ENCODE measurements around the gene PIP5K1B.
A peak's percentile ranks its signal among the peaks of the same experiment; 100 is the strongest.

Gene PIP5K1B

GRCh38 chr9:68925175-68925574, 220.1 kb downstream of the PIP5K1B start:
- DNase-seq, result no peak

- DNase-seq, result no peak
Observed at GRCh38 chr9:68927165-68927564, 222.1 kb downstream of the PIP5K1B start.

DNA sequence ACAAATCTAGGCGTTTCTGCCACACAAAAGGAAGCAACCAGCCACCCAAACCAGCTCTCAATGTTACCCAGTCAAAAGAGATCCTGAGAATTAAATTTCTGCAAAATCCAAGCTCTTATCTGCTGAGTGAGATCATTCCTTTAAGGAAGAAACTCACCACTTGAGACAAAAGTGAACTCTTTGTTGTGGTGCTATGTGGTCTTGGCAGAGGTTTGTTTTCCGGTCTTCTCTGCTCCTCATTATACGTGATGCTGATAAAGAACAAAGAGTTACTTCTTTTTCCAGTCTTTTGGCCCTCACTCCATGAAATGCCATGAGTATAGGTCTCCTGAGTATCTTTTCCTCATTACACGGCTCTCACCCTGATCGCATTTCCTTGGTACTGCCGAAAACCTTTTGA, 226.8 kb downstream of the PIP5K1B start:
- no peak for DNase-seq

- no peak for DNase-seq
Observed at GRCh38 chr9:68932458-68932857, 227.4 kb downstream of the PIP5K1B start.

- no peak for DNase-seq
Observed at GRCh38 chr9:68933434-68934328, 228.6 kb downstream of the PIP5K1B start.

GRCh38 chr9:68934329-68934644, 229.2 kb downstream of the PIP5K1B start:
- no peak for DNase-seq

DNA sequence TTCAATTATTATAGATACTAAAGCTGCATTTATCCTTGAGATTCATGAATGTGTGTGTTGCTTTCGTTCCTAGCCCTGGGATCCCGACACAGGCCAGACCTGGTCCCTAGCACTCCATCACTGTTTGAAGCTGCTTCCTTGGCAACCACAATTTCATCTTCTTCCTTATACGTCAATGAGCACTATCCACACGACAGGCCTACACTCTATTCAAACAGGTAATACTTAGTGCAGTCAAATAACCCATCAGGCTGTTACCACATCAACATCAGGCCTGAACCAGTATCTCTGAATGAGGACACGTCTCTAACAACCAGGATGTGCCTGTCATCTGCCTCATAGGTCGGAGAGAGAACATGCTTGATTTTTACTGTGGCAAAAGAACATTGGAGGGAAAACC, 235.5 kb downstream of the PIP5K1B start:
- DNase-seq, result no peak

GRCh38 chr9:68941780-68942459, 236.9 kb downstream of the PIP5K1B start:
- DNase-seq, result no peak

- no peak for DNase-seq
Observed at GRCh38 chr9:68942790-68943189, 237.8 kb downstream of the PIP5K1B start.

DNA sequence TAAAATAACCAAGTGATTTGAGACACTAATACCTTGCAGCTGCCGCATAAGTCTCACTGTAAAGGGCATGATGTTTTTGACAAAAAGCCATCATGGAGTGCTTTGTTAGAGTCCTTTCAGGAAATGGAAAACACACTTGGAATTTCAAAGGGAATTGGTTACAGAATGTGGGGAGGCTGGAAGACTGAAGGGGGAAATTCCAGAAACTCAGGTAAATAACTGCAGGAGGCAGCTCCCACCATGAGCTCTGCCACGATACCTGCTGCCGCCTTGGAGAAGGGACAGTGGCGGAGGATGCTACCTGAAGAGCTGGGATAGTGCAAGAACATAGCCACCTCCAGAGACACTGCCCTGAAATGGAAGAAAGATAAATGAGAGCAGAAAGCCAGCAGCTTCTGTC, 242.0 kb downstream of the PIP5K1B start:
- DNase-seq, result no peak

GRCh38 chr9:68947842-68948569, 243.0 kb downstream of the PIP5K1B start:
- no peak for DNase-seq

- no peak for DNase-seq
Observed at GRCh38 chr9:68949271-68950000, 244.4 kb downstream of the PIP5K1B start.

GRCh38 chr9:68950188-68950587, 245.1 kb downstream of the PIP5K1B start:
- no peak for DNase-seq

GRCh38 chr9:68950689-68951088, 245.6 kb downstream of the PIP5K1B start:
- DNase-seq, result no peak

DNA sequence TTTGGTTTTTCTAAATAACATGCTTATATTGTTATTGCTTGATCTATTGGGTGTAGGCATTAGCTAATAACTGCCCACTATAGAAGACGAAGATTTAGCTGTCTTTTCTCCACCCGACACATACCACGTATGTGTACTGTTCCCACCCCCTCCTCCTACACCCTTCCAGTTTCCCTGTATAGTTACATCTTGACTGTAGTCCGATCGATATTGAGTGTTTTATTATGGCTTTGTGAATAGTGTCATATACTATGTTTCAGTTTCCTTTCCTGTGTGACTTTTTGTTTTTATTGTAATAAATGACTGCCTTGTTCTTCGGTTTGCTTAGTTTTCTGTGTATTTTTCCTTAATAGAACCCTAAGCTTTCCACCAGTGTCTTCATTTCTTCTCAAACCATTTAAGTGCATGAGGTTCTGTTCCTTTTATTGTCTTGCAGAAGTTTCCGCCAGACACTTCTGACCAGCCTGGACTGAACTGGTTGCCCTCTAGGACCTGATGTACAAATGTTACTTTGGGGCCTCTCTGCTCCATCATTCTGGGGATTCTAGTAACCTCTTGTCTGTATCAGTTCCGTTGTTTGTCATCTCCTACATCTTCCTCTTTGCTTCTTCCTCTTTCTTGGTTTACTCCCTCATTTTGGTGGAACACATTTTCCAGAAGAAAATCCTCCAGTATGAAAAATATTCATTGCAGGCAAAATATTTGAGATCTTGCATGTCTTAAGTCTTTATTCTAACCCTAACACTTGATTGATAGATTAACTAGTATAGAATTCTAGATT, 247.0 kb downstream of the PIP5K1B start:
- DNase-seq, result peak; percentile 33

- DNase-seq, result no peak
Observed at GRCh38 chr9:68953771-68954170, 248.7 kb downstream of the PIP5K1B start.

DNA sequence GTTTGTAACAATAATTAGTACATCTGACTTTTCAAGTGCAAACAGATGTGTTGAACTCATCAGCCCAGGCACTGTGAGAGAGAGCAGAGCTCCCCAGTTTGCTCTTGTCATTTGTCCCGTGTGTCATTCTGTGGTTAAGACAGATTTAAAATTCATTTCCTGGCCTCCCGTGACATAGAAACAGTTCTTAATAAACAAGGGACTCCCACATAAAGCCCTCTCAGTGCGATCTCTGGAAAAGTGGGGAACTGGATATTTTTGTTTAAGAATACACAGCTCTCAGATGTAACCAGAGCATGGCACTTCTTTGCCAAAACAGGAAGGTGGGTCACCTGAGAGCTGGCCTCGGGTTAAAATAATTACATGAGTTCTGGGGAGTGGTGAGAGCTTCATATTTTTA, 250.3 kb downstream of the PIP5K1B start:
- DNase-seq, result no peak

DNA sequence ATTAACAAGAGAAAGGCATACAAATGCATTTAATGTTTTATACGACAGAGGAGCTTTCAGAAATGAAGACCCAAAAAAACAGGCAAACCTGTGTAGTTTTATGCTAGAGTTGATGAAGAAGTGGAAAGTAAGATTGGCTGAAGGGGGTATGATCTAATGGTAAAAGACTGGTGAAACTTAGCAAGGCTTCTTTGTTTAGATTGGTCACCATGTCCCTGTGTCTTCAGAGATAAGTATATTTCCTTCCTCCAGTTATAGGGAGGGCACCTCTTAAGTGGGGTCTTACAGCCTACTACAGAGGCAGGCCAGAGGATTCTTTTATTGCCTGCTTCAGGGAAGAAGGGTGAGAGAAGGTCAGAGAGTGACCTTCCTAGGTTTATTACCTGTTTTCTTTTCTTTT, 252.4 kb downstream of the PIP5K1B start:
- no peak for DNase-seq

DNA sequence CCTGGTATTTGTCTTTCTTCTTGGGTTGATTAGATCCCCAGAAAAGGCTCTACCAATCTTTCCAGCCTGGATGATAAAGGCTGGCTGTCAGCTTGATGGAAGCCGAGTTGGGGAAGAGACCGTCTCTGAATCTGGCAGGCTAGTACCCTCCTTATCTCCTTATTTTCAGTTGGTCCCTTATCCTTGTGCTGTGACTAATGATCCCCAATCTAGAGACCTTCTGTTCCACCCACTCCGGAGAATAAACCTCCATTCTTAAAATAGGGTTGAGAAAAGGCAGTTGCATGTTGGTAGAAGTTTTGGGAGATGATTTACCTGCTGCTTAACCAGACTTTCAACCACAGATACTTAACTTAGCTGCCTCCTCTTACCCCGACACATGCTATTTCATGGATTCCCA, 256.5 kb downstream of the PIP5K1B start:
- no peak for DNase-seq

- DNase-seq, result no peak
Observed at GRCh38 chr9:68963416-68963815, 258.4 kb downstream of the PIP5K1B start.

DNA sequence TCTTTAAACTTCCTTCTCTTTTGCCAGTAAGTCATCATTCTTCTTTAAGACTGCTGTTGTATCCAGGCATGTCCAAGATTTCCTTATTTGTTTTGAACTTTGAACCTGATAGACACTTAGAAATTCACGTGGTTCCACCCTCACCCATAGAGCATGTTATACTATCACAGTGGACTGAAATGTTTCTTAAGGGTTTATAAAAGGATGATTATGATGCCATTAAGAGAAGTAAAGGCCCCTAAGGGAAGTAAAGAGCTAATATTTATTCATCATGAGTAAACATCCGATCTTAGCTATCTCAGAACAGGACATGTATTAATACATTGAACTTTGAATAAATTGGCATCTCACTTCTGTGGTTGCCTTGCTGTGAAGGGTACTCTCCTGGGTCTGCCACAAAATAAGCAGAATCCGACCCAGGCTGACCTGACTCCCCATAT, 259.1 kb downstream of the PIP5K1B start:
- DNase-seq, result no peak

- no peak for DNase-seq
Observed at GRCh38 chr9:68964765-68965164, 259.7 kb downstream of the PIP5K1B start.

Measured in CD4-positive, alpha-beta T cell treated with Interleukin-15 for 1 hour (primary cell).